Thoracic aorta (tissue), 2 donors: ENCODE results near the gene GRIA3. TPM values are rescaled to one million over a fixed set of nuclear protein-coding genes. Genes with fewer than 3 reads are reported as not detected.
"Not testable (repeated sequence)": the region's sequence is repeated elsewhere in the genome, so short reads cannot be mapped to it uniquely, and the experiment has no call there.

ENCODE experiments used
- ATAC-seq: fragments of 150-250 bp; one replicate; pipeline ENCODE4 v1.8.0; 2017; ENCODE audit warnings: low read depth; ENCODE audit not compliant: insufficient number of reproducible peaks, low FRiP score
- DNase-seq: peaks from one replicate; pipeline ENCODE4 v3.0.0-alpha.2; 2020; ENCODE audit warnings: low spot score
- H3K27ac ChIP-seq, 2 donors: fragments of 200-600 bp; sonication (generic); 1 replicate in 1 of 2; 2 replicates in 1 of 2; pipeline ENCODE4 v1.5.1; 2016; ENCODE audit warnings: mild to moderate bottlenecking in 2 of 2, moderate library complexity in 2 of 2
- H3K27me3 ChIP-seq: fragments of 200-600 bp; sonication (generic); replicated peaks from 2 replicates; pipeline ENCODE4 v1.6.0; 2016; ENCODE audit warnings: mild to moderate bottlenecking; ENCODE audit not compliant: insufficient read depth
- H3K36me3 ChIP-seq: fragments of 200-600 bp; sonication (generic); one replicate; pipeline ENCODE4 v1.5.1; 2016
- H3K4me1 ChIP-seq, 2 donors: fragments of 200-600 bp; sonication (generic); 1 replicate in 1 of 2; 2 replicates in 1 of 2; pipeline versions ENCODE4 v1.5.1 to v1.6.0; 2016; ENCODE audit warnings: low read depth in 2 of 2, mild to moderate bottlenecking in 1 of 2; ENCODE audit not compliant: control insufficient read depth in 1 of 2
- H3K4me3 ChIP-seq: fragments of 200-600 bp; sonication (generic); 2 replicates; pipeline ENCODE4 v1.5.1; 2016; ENCODE audit warnings: mild to moderate bottlenecking
- H3K9me3 ChIP-seq: fragments of 200-600 bp; sonication (generic); 2 replicates; pipeline ENCODE4 v1.5.1; 2016
- total RNA-seq, 2 donors: library from RNA; depleted of rRNA; stranded (reverse); fragments of >200 nt; gene quantifications; one replicate each; pipeline versions ENCODE4 v1.1.0 to v1.2.3, GENCODE V29; 2016
- TF ChIP-seq, protein P1 (sequence below): fragments of 200-600 bp; sonication (generic); IDR thresholded peaks from one replicate; pipeline ENCODE4 v1.5.1; 2019; ENCODE audit warnings: antibody characterized with exemption

Gene GRIA3
- total RNA-seq, 2 donors from 2014 or later, result 6.0 to 7.9 TPM

DNA sequence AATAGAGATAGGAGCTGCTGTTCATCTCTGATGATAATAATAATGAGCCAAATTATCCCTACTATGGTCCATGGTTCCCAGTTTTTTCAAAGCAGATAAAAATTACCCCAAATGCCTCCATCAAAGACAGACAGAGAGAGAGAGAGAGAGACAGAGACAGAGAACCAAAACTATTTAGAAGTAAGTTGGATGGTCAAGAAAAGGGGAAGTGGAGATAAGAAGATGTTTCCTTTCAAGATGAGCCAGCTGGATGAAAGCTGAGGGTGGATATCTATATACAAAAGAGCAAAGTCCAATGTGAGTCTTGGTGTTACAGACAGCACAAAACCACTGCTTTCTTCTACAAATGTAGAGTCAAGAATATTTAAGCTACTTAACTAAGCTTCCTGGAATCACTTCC lies 173.9 kb downstream of the GRIA3 start:
- no peak for DNase-seq
- H3K27ac ChIP-seq, result no peak overlapping the region
- H3K36me3 ChIP-seq, result no peaks in the 10 kb centered on the region
- H3K4me3 ChIP-seq, result no peak overlapping the region
- TF ChIP-seq, protein P1, sequence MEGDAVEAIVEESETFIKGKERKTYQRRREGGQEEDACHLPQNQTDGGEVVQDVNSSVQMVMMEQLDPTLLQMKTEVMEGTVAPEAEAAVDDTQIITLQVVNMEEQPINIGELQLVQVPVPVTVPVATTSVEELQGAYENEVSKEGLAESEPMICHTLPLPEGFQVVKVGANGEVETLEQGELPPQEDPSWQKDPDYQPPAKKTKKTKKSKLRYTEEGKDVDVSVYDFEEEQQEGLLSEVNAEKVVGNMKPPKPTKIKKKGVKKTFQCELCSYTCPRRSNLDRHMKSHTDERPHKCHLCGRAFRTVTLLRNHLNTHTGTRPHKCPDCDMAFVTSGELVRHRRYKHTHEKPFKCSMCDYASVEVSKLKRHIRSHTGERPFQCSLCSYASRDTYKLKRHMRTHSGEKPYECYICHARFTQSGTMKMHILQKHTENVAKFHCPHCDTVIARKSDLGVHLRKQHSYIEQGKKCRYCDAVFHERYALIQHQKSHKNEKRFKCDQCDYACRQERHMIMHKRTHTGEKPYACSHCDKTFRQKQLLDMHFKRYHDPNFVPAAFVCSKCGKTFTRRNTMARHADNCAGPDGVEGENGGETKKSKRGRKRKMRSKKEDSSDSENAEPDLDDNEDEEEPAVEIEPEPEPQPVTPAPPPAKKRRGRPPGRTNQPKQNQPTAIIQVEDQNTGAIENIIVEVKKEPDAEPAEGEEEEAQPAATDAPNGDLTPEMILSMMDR, result no peak
- no peak for ATAC-seq
- no peaks in the 10 kb centered on the region for H3K9me3 ChIP-seq
- H3K4me1 ChIP-seq, result no peaks in the 10 kb centered on the region
- H3K27me3 ChIP-seq, result no peaks in the 10 kb centered on the region

DNA sequence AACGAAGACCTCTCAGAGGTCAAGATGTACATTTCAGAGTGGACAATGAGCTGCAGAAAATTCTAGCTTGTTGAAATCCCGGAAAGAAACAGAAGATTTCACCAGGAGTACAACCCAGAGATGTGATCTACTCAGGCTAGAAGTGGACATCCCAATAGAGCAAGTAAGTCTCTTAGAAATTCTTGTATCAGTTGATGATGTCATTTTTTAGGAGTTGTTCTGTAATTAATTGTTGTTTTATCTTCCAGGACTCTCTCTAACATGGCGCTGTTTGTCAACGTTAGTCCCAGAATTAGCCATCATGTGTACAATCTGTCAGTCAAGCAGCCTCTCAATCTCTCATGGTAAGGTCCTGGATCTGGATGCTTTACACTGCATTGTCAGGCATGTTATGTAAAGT lies 174.4 kb downstream of the GRIA3 start:
- TF ChIP-seq, protein P1, result no peak
- no peaks in the 10 kb centered on the region for H3K9me3 ChIP-seq
- no peak for DNase-seq
- ATAC-seq, result no peak
- H3K27ac ChIP-seq, result no peak overlapping the region
- H3K4me3 ChIP-seq, result no peak overlapping the region
- H3K36me3 ChIP-seq, result no peaks in the 10 kb centered on the region
- no peaks in the 10 kb centered on the region for H3K27me3 ChIP-seq
- H3K4me1 ChIP-seq, result no peaks in the 10 kb centered on the region

DNA sequence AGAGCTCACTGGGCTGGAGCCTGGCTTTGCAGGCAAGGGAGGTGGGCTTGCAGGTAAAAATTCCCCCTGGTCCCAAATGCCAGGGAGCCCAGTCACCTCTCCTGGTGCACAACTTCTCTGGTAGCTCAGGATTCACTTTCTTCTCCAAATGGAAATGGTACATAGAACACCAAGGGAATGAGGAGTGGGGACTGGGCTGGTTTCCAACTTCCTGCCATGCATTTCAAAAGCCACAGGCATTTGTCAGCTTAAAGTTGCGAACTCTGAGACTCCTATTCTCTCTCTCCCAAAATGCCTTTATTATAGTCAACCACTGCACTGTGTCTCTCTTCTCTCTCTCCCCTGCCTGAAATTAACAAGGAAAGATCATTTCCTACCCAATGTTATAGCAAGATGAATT lies 177.3 kb downstream of the GRIA3 start:
- no peak for ATAC-seq
- Histone ChIP-seq H3K27me3 (no peaks in the 10 kb centered on the region), H3K9me3 (no peaks in the 10 kb centered on the region), H3K4me1 (no peaks in the 10 kb centered on the region), H3K36me3 (no peaks in the 10 kb centered on the region), H3K4me3 (no peak overlapping the region), H3K27ac (no peak overlapping the region)
- TF ChIP-seq, protein P1, result no peak
- DNase-seq, result no peak

DNA sequence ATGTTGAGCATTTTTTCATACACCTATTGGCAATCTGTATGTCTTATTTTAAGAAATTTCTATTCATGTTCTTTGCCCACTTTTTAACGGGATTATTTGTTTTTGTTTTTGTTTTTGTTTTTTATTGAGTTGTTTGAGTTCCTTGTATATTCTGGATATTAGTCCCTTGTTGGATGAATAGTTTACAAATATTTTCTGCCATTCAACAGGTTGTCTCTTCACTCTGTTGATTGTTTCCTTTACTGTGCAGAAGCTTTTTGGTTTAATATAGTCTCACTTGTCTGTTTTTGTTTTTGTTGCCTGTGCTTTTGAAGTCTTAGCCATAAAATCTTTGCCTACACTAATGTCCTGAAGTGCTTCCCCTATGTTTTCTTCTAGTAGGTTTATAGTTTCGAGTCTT lies 202.1 kb downstream of the GRIA3 start:
- DNase-seq, H3K36me3 ChIP-seq, H3K4me3 ChIP-seq, H3K27ac ChIP-seq, ATAC-seq, H3K9me3 ChIP-seq, H3K4me1 ChIP-seq, H3K27me3 ChIP-seq: not testable (repeated sequence)

DNA sequence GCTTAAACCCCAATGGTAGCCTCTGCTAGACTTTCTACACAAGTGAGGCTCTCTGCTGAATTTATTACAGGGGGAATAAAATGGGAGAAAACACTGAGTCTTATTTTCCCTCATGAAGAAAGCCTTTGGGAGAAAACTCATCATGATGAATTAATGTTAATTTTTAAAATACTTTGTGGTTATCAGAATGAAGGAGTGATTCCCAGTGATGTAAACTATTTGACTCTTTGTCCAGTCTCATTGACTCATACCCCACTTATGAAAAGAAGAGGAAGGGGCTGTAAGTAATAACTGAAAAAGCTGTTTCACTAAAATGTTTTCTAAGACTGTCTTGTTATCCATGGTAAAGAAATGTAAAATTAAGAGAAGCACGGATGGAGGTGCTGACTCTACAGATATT lies 208.8 kb downstream of the GRIA3 start:
- Histone ChIP-seq H3K36me3 (no peaks in the 10 kb centered on the region), H3K27me3 (no peaks in the 10 kb centered on the region), H3K27ac (no peak overlapping the region), H3K4me1 (no peaks in the 10 kb centered on the region), H3K9me3 (no peaks in the 10 kb centered on the region), H3K4me3 (no peak overlapping the region)
- ATAC-seq (no peak), DNase-seq (no peak)
- TF ChIP-seq, protein P1, result no peak

DNA sequence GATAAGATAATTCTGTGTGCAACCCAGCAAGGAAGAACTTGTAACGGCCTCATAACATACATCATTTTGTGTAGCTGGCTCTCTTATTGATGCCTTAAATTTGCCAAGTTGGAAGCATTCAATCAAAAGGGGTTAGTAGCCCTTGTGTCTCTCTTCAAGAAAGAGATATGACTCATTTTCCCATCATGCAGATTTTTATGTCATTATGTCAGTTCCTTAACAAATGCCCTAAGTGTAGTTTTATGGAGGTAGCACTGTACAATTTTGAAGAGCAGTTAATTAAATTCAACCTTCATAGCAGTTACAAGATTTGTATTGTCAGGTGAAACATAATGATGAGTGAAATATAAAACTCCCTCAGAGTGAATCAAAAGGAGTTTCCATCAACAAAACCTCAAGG lies 215.6 kb downstream of the GRIA3 start:
- Histone ChIP-seq H3K9me3 (no peaks in the 10 kb centered on the region), H3K4me1 (no peaks in the 10 kb centered on the region), H3K27ac (no peak overlapping the region), H3K27me3 (no peaks in the 10 kb centered on the region), H3K4me3 (no peak overlapping the region), H3K36me3 (no peaks in the 10 kb centered on the region)
- TF ChIP-seq, protein P1, result no peak
- no peak for ATAC-seq
- no peak for DNase-seq
